Lower lobe of right lung (tissue), 2 donors: ENCODE results near the gene NPAS4. TPM values are rescaled to one million over a fixed set of nuclear protein-coding genes. Genes with fewer than 3 reads are reported as not detected.
"Not testable (repeated sequence)": the region's sequence is repeated elsewhere in the genome, so short reads cannot be mapped to it uniquely, and the experiment has no call there.

ENCODE experiments used
- ATAC-seq, 2 donors: fragments of 200-7000 bp; cut with Tn5 transposase; one replicate each; pipeline ENCODE4 v1.9.1; 2020 to 2022; ENCODE audit warnings: mild to moderate bottlenecking in 2 of 2, moderate library complexity in 2 of 2
- DNase-seq: peaks from one replicate; pipeline ENCODE4 v3.0.0-alpha.2; 2020
- H3K27ac ChIP-seq: fragments of 200-600 bp; one replicate; pipeline ENCODE4 v1.8.0; 2022
- H3K27me3 ChIP-seq: fragments of 200-600 bp; one replicate; pipeline ENCODE4 v1.8.0; 2022; ENCODE audit warnings: low read depth
- H3K36me3 ChIP-seq: fragments of 200-600 bp; one replicate; pipeline ENCODE4 v1.8.0; 2022; ENCODE audit warnings: mild to moderate bottlenecking
- H3K4me1 ChIP-seq: fragments of 200-600 bp; one replicate; pipeline ENCODE4 v1.8.0; 2022
- H3K4me3 ChIP-seq: fragments of 200-600 bp; one replicate; pipeline ENCODE4 v1.8.0; 2022; ENCODE audit warnings: mild to moderate bottlenecking
- H3K9me3 ChIP-seq: fragments of 200-600 bp; one replicate; pipeline ENCODE4 v1.8.0; 2022
- intact Hi-C: fragments of 100-400 bp; cut with DNase I; formaldehyde crosslinking; loops from one replicate; pipeline ENCODE4 v1.11.0; 2022
- total RNA-seq: library from RNA; stranded (reverse); fragmentation: NEBNext Ultra II Directional; extraction: Animal tissue kit (Norgen Biotek cat#: 25700); gene quantifications from one replicate; pipeline ENCODE4 v1.2.1, GENCODE V29; 2021
- TF ChIP-seq, protein P1 (sequence below): fragments of 200-600 bp; IDR thresholded peaks from one replicate; pipeline ENCODE4 v1.8.0; 2022; ENCODE audit warnings: antibody characterized with exemption, mild to moderate bottlenecking
- donor health status: DM: no; HTN: yes; CAD: no; lungs with severe emphysema.

Gene NPAS4
- total RNA-seq, 1 donor from 2014 or later = not detected

DNA sequence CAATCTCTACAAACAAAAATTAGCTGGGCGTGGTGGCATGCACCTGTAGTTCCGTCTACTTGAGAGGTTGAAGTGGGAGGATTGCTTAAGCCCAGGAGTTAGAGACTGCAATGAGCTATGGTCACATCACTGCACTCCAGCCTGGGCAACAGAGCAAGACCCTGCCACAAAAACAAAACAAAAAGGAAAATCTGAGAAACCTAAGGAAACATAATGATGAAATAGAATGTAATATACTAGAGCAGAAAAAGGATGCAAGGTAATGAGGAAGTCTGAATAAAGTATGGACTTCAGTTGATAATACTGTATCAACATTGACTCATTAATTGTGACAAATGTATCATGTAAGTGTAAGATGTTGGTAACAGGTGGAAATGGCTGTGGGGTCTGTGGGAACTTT is 8.1 kb downstream of the NPAS4 start:
- Histone ChIP-seq H3K9me3 (no peaks in the 10 kb centered on the region), H3K4me1 (no peaks in the 10 kb centered on the region), H3K4me3 (no peak overlapping the region), H3K27ac (no peak overlapping the region), H3K27me3 (no peaks in the 10 kb centered on the region), H3K36me3 (peaks cover 21% of the 10 kb centered on the region)
- TF ChIP-seq, protein P1, sequence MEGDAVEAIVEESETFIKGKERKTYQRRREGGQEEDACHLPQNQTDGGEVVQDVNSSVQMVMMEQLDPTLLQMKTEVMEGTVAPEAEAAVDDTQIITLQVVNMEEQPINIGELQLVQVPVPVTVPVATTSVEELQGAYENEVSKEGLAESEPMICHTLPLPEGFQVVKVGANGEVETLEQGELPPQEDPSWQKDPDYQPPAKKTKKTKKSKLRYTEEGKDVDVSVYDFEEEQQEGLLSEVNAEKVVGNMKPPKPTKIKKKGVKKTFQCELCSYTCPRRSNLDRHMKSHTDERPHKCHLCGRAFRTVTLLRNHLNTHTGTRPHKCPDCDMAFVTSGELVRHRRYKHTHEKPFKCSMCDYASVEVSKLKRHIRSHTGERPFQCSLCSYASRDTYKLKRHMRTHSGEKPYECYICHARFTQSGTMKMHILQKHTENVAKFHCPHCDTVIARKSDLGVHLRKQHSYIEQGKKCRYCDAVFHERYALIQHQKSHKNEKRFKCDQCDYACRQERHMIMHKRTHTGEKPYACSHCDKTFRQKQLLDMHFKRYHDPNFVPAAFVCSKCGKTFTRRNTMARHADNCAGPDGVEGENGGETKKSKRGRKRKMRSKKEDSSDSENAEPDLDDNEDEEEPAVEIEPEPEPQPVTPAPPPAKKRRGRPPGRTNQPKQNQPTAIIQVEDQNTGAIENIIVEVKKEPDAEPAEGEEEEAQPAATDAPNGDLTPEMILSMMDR = no peak
- DNase-seq (no peak), ATAC-seq (no peak)
- intact Hi-C loops = no loop called here

DNA sequence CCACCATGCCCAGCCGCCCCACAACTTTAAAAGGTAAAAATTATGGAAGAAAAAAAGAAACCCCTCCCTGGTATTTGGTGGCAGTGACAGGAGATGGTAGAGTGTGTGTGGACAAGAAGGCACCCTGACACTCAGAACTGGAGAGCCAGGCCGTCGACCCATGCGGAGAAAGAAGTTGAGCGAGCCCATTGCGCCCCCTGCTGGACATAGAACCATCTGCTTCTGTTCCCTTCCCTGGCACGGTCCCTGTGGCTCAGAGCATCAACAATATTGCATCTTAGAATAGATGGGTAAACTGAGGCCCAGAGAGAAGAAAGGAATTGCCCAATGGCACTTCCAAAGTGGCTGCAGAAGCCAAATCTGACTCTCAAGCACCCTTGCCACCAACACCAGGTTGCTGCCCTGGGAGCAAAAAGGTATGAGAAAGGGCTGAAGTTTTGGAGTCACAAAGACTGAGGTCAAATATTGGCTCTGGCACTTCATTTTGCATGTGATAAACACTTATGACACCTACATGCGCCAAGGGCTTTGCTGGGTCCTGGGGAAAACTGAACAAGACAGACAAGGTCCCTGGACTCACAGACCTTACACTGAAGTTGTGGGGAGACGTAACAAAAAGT is 9.3 kb downstream of the NPAS4 start:
- peaks cover 29% of the 10 kb centered on the region for H3K36me3 ChIP-seq
- no peaks in the 10 kb centered on the region for H3K9me3 ChIP-seq
- H3K27me3 ChIP-seq = no peaks in the 10 kb centered on the region
- TF ChIP-seq, protein P1 = peak; percentile 80
- no peaks in the 10 kb centered on the region for H3K4me1 ChIP-seq
- no peak overlapping the region for H3K27ac ChIP-seq
- ATAC-seq (peak; percentile 79 to 89), DNase-seq (peak; percentile 83)
- no peak overlapping the region for H3K4me3 ChIP-seq
- intact Hi-C loops = no loop called here

DNA sequence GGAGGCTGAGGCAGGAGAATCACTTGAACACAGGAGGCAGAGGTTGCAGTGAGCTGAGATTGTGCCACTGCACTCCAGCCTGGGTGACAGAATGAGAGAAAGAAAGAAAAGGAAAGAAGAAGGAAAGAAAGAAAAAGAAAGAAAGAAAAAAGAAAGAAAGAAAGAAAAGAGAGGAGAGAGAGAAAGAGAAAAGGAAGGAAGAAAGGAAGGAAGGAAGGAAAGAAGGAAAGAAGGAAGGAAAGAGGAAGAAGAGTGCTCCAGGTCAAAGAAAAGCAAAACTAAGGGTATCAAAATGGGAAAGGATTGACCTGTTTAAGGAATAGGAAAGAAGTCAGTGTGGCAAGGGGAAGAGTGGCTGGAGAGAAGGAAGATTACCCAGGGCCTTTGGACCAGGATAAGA is 10.5 kb downstream of the NPAS4 start:
- peaks cover 41% of the 10 kb centered on the region for H3K36me3 ChIP-seq
- H3K27me3 ChIP-seq, H3K27ac ChIP-seq, H3K9me3 ChIP-seq, H3K4me1 ChIP-seq, intact Hi-C loops, ATAC-seq, H3K4me3 ChIP-seq, DNase-seq: not testable (repeated sequence)

DNA sequence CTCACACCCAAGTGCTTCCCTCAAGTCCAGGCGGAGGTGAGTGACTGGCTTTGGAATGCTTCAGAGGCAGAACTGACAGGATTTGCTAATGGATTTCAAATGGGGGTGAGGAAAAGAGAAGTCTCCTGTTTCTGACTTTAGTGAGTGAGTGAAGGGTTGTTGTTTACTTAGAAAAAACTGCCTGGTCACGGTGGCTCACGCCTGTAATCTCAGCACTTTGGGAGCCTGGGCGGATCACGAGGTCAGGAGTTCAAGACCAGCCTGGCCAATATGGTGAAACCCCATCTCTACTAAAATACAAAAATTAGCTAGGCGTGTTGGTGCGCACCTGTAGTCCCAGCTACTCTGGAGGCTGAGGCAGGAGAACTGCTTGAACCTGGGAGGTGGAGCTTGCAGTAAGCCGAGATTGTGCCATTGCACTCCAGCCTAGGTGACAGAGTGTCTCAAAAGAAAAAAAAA is 11.1 kb downstream of the NPAS4 start:
- ATAC-seq, H3K9me3 ChIP-seq, H3K27ac ChIP-seq, H3K4me1 ChIP-seq, H3K4me3 ChIP-seq, intact Hi-C loops, H3K27me3 ChIP-seq, DNase-seq: not testable (repeated sequence)
- peaks cover 47% of the 10 kb centered on the region for H3K36me3 ChIP-seq

DNA sequence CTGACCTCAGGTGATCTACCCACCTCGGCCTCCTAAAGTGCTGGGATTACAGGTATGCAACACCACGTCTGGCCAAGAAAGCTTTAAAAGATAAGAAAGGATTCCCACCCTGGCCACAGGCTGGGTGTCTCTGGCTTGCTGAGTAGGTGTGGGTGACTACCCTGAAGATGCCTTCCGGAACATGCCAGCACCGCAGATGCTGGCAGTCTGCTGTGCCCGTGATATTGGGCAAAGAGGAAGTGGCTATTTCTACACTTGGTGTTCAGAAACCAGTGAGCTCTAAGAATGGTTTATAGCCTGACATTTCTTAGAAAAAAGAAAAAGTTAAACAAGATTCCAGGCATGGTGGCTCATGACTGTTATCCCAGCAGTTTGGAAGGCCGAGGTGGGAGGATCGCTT is 11.8 kb downstream of the NPAS4 start:
- DNase-seq (no peak), ATAC-seq (peak in 1 of 2 donors; percentile 56)
- intact Hi-C loops = no loop called here
- no peaks in the 10 kb centered on the region for H3K9me3 ChIP-seq
- TF ChIP-seq, protein P1 = no peak
- no peaks in the 10 kb centered on the region for H3K27me3 ChIP-seq
- H3K27ac ChIP-seq = no peak overlapping the region
- peaks cover under 1% of the 10 kb centered on the region for H3K4me1 ChIP-seq
- no peak overlapping the region for H3K4me3 ChIP-seq
- peaks cover 51% of the 10 kb centered on the region for H3K36me3 ChIP-seq

DNA sequence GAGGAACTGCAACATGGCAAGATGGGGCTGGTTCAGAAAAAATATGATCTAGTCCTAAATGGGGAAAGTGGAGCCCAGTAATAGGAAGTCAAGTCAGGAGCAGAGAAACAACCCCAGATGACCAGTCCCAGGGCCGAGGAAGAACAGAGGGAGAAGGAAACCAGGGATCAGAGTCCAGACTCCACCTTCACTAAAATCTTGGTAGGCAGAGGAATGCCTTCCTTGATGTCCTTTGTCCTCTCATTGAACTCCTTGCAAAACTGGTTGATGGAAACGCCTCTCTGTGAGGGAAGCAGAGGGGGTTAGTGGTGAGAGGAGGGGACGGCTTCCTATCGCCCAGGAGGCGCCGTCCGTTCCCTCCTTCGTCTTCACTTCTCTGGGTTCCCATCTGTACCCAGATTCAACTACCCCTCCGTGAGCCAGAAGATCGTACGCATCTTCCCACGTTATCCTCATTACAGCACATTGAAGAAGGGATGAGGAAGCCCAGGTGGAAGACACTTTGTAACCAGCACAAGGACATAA is 17.2 kb downstream of the NPAS4 start:
- peaks cover 2% of the 10 kb centered on the region for H3K9me3 ChIP-seq
- peak overlapping the region; percentile 89 for H3K27ac ChIP-seq
- TF ChIP-seq, protein P1 = no peak
- peak overlapping the region; percentile 95 for H3K4me3 ChIP-seq
- intact Hi-C loops = no loop called here
- no peaks in the 10 kb centered on the region for H3K27me3 ChIP-seq
- ATAC-seq = no peak
- peaks cover 39% of the 10 kb centered on the region for H3K36me3 ChIP-seq
- H3K4me1 ChIP-seq = peaks cover 6% of the 10 kb centered on the region
- no peak for DNase-seq
